ENCODE measurements around the gene RTEL1. TPM values are rescaled to one million over a fixed set of nuclear protein-coding genes. Genes with fewer than 3 reads are reported as not detected.
"Not testable (repeated sequence)": the region's sequence is repeated elsewhere in the genome, so short reads cannot be mapped to it uniquely, and the experiment has no call there.

The RTEL1 gene
- total RNA-seq, 1 experiment from 2014 or later = 33.4 TPM

DNA sequence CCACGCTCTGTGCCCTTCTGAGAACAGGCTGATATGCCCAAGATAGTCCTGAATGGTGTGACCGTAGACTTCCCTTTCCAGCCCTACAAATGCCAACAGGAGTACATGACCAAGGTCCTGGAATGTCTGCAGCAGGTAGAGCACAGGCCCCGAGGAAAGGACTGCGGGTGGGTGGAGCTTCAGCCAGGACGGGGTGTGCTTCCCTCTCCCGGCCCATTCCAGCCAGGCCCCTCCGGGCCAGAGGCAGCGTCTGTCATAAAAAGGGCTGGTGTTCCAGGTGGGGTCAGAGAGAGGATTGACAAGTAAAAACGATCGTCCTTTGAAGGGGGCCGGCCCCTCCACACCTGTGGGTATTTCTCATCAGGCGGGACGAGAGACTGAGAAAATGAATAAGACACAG lies 1.3 kb downstream of the RTEL1 start:
- Histone ChIP-seq H3K9me3 (ENCODE audit: control insufficient read depth, low read depth, low read length) (no peaks in the 10 kb centered on the region), H4K20me1 (ENCODE audit: control insufficient read depth, insufficient read depth, insufficient read length) (no peaks in the 10 kb centered on the region), H2BK5ac (ENCODE audit: insufficient read length, low read length) (no peak overlapping the region), H3T11ph (ENCODE audit: low read length) (no peak overlapping the region), H2AFZ (ENCODE audit: low read length) (no peak overlapping the region), H3K27me3 (ENCODE audit: insufficient read depth, low read length) (no peaks in the 10 kb centered on the region; the same call in 1 of the 2 replicates), H3K9ac (ENCODE audit: extremely low read depth, insufficient read length, low read length) (no peak overlapping the region), H3K79me1 (ENCODE audit: insufficient read depth, low read depth, low read length, poor library complexity, severe bottlenecking) (no peaks in the 10 kb centered on the region), H3K4ac (ENCODE audit: low read depth, low read length) (no peak overlapping the region), H2BK12ac (ENCODE audit: insufficient read length, low read depth, low read length) (no peak overlapping the region), H2BK20ac (ENCODE audit: low read depth, low read length, poor library complexity, severe bottlenecking) (no peak overlapping the region), H2BK120ac (ENCODE audit: low read depth, low read length, poor library complexity, severe bottlenecking) (no peak overlapping the region), H2BK15ac (ENCODE audit: low read depth, low read length) (no peak overlapping the region), H3K23me2 (ENCODE audit: insufficient read length, low read depth, low read length, poor library complexity, severe bottlenecking) (peaks cover 7% of the 10 kb centered on the region), H3K23ac (ENCODE audit: insufficient read length, low read depth, low read length) (no peak overlapping the region), H4K8ac (replicated peaks; ENCODE audit: insufficient read length, low read depth, low read length) (no peak overlapping the region), H4K5ac (ENCODE audit: insufficient read length, low read depth, low read length) (no peak overlapping the region), H3K14ac (ENCODE audit: insufficient read depth, low read length) (no peak overlapping the region), H3K79me2 (ENCODE audit: insufficient read depth, low read length) (no peaks in the 10 kb centered on the region), H3K56ac (ENCODE audit: insufficient read length, low read depth, low read length) (no peak overlapping the region), H3K27ac (ENCODE audit: insufficient read length, low read depth, low read length) (no peak overlapping the region), H3K18ac (ENCODE audit: insufficient read length, low read depth, low read length) (no peak overlapping the region), H2AK5ac (ENCODE audit: insufficient read length, low read length) (no peak overlapping the region), H3K4me1 (ENCODE audit: insufficient read depth, low read length) (no peaks in the 10 kb centered on the region; the same call in 1 of the 2 replicates), H4K91ac (ENCODE audit: insufficient read length, low read depth, low read length) (no peak overlapping the region), H3K4me2 (ENCODE audit: insufficient read depth, insufficient read length, low read length) (peak overlapping the region; percentile 80)
- H3K9me3 Mint-ChIP-seq = no peaks in the 10 kb centered on the region
- no peak for DNase-seq
- H3K36me3 Mint-ChIP-seq (ENCODE audit: insufficient read depth in 1 of 3, low read depth in 3 of 3) = peaks cover 9 to 32% (median 29%) of the 10 kb centered on the region in 3 experiments; a peak in 6 of 7 replicates
- peaks cover 12 to 22% of the 10 kb centered on the region in 2 experiments for H3K4me1 Mint-ChIP-seq
- TF ChIP-seq, protein P1, sequence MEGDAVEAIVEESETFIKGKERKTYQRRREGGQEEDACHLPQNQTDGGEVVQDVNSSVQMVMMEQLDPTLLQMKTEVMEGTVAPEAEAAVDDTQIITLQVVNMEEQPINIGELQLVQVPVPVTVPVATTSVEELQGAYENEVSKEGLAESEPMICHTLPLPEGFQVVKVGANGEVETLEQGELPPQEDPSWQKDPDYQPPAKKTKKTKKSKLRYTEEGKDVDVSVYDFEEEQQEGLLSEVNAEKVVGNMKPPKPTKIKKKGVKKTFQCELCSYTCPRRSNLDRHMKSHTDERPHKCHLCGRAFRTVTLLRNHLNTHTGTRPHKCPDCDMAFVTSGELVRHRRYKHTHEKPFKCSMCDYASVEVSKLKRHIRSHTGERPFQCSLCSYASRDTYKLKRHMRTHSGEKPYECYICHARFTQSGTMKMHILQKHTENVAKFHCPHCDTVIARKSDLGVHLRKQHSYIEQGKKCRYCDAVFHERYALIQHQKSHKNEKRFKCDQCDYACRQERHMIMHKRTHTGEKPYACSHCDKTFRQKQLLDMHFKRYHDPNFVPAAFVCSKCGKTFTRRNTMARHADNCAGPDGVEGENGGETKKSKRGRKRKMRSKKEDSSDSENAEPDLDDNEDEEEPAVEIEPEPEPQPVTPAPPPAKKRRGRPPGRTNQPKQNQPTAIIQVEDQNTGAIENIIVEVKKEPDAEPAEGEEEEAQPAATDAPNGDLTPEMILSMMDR (conservative IDR thresholded peaks at IDR 0.05) = no peak
- peak overlapping the region in 1 of 3 experiments; percentile 49; a peak in 1 of 7 replicates for H3K27ac Mint-ChIP-seq
- WGBS (ENCODE audit: extremely low coverage, insufficient read length, low lambda C conversion rate) = no CpG with 5 or more reads among the region's 13 CpGs
- peak overlapping the region; percentile 95 to 97 for H3K4me3 Mint-ChIP-seq
- H3K27me3 Mint-ChIP-seq (ENCODE audit: low read depth) = no peaks in the 10 kb centered on the region

DNA sequence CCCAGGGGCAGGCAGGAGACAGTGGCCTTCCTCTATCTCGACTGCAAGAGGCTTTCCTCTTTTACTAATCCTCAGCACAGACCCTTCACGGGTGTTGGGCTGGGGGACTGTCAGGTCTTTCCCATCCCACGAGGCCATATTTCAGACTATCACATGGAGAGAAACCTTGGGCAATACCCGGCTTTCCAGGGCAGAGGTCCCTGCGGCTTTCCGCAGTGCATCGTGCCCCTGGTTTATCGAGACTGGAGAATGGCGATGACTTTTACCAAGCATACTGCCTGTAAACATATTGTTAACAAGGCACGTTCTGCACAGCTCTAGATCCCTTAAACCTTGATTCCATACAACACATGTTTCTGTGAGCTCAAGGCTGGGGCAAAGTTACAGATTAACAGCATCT lies 2.1 kb downstream of the RTEL1 start:
- not testable (repeated sequence) for H3K56ac ChIP-seq (ENCODE audit: insufficient read length, low read depth, low read length); H4K20me1 ChIP-seq (ENCODE audit: control insufficient read depth, insufficient read depth, insufficient read length); H2BK5ac ChIP-seq (ENCODE audit: insufficient read length, low read length); H3K27me3 ChIP-seq (ENCODE audit: insufficient read depth, low read length); H3K18ac ChIP-seq (ENCODE audit: insufficient read length, low read depth, low read length); H3K23me2 ChIP-seq (ENCODE audit: insufficient read length, low read depth, low read length, poor library complexity, severe bottlenecking); H3K9me3 Mint-ChIP-seq; H3K9me3 ChIP-seq (ENCODE audit: control insufficient read depth, low read depth, low read length); H2AFZ ChIP-seq (ENCODE audit: low read length); H3K27ac Mint-ChIP-seq; H4K5ac ChIP-seq (ENCODE audit: insufficient read length, low read depth, low read length); H3K79me2 ChIP-seq (ENCODE audit: insufficient read depth, low read length); H3K27me3 Mint-ChIP-seq (ENCODE audit: low read depth); H4K91ac ChIP-seq (ENCODE audit: insufficient read length, low read depth, low read length); H2BK15ac ChIP-seq (ENCODE audit: low read depth, low read length); DNase-seq; H3K4ac ChIP-seq (ENCODE audit: low read depth, low read length); H3K27ac ChIP-seq (ENCODE audit: insufficient read length, low read depth, low read length); H2BK12ac ChIP-seq (ENCODE audit: insufficient read length, low read depth, low read length); H3K4me2 ChIP-seq (ENCODE audit: insufficient read depth, insufficient read length, low read length); H3K9ac ChIP-seq (ENCODE audit: extremely low read depth, insufficient read length, low read length); H3K79me1 ChIP-seq (ENCODE audit: insufficient read depth, low read depth, low read length, poor library complexity, severe bottlenecking); H2BK120ac ChIP-seq (ENCODE audit: low read depth, low read length, poor library complexity, severe bottlenecking); H3T11ph ChIP-seq (ENCODE audit: low read length); H2AK5ac ChIP-seq (ENCODE audit: insufficient read length, low read length); H3K14ac ChIP-seq (ENCODE audit: insufficient read depth, low read length); H2BK20ac ChIP-seq (ENCODE audit: low read depth, low read length, poor library complexity, severe bottlenecking); H3K4me1 ChIP-seq (ENCODE audit: insufficient read depth, low read length); H3K23ac ChIP-seq (ENCODE audit: insufficient read length, low read depth, low read length); H4K8ac ChIP-seq (replicated peaks; ENCODE audit: insufficient read length, low read depth, low read length)
- no CpG with 5 or more reads among the region's 10 CpGs for WGBS (ENCODE audit: extremely low coverage, insufficient read length, low lambda C conversion rate)
- Mint-ChIP-seq H3K4me3 (peak overlapping the region; percentile 95 to 97; a peak in 4 of 5 replicates), H3K36me3 (ENCODE audit: insufficient read depth in 1 of 3, low read depth in 3 of 3) (peaks cover 12 to 36% (median 29%) of the 10 kb centered on the region in 3 experiments), H3K4me1 (peaks cover 7 to 20% of the 10 kb centered on the region in 2 experiments)
